ENCODE data around the gene TNFSF13.

TNFSF13 gene

GRCh38 chr17:7579834-7580603, 21.5 kb downstream of the TNFSF13 start:
- Histone ChIP-seq H3K27me3 (ENCODE audit: control insufficient read depth, insufficient read depth, low read length) (no peaks in the 10 kb centered on the region), H3K9me3 (ENCODE audit: control insufficient read depth, low read length) (no peaks in the 10 kb centered on the region), H3K79me2 (peaks cover 19% of the 10 kb centered on the region), H3K27ac (peak overlapping the region; percentile 50), H3K4me3 (ENCODE audit: low read depth, low read length) (no peak overlapping the region), H3K36me3 (ENCODE audit: control insufficient read depth, insufficient read depth, low read length) (no peaks in the 10 kb centered on the region), H3K9ac (no peak overlapping the region), H3K4me2 (ENCODE audit: low read length) (no peak overlapping the region), H3K4me1 (peaks cover 18% of the 10 kb centered on the region), H2AFZ (no peak overlapping the region)
- no peak for TF ChIP-seq CTCF (IDR thresholded peaks at IDR 0.05)

GRCh38 chr17:7580604-7581575, 22.3 kb downstream of the TNFSF13 start:
- Histone ChIP-seq H3K79me2 (peaks cover 16% of the 10 kb centered on the region), H3K27me3 (ENCODE audit: control insufficient read depth, insufficient read depth, low read length) (no peaks in the 10 kb centered on the region), H3K4me3 (ENCODE audit: low read depth, low read length) (no peak overlapping the region), H3K4me2 (ENCODE audit: low read length) (no peak overlapping the region), H3K9me3 (ENCODE audit: control insufficient read depth, low read length) (no peaks in the 10 kb centered on the region), H3K36me3 (ENCODE audit: control insufficient read depth, insufficient read depth, low read length) (no peaks in the 10 kb centered on the region), H2AFZ (no peak overlapping the region), H3K9ac (no peak overlapping the region), H3K27ac (no peak overlapping the region), H3K4me1 (peaks cover 16% of the 10 kb centered on the region)
- TF ChIP-seq CTCF (IDR thresholded peaks at IDR 0.05) = no peak

GRCh38 chr17:7582396-7583252, 24.1 kb downstream of the TNFSF13 start:
- Histone ChIP-seq H3K4me2 (ENCODE audit: low read length) (peak overlapping the region; percentile 100), H3K9me3 (ENCODE audit: control insufficient read depth, low read length) (no peaks in the 10 kb centered on the region), H3K27ac (peak overlapping the region; percentile 96), H3K27me3 (ENCODE audit: control insufficient read depth, insufficient read depth, low read length) (no peaks in the 10 kb centered on the region), H3K36me3 (ENCODE audit: control insufficient read depth, insufficient read depth, low read length) (no peaks in the 10 kb centered on the region), H3K4me1 (peaks cover 16% of the 10 kb centered on the region), H2AFZ (peak overlapping the region; percentile 90), H3K79me2 (peaks cover 16% of the 10 kb centered on the region), H3K4me3 (ENCODE audit: low read depth, low read length) (peak overlapping the region; percentile 97), H3K9ac (no peak overlapping the region)
- TF ChIP-seq CTCF (IDR thresholded peaks at IDR 0.05) = no peak

GRCh38 chr17:7583253-7584109, 24.9 kb downstream of the TNFSF13 start, which contains the start of gene MPDU1:
MPDU1 (plus strand) TSS chr17:7583852; CDS start chr17:7583863, 11 bp downstream.
- Histone ChIP-seq H3K79me2 (peaks cover 16% of the 10 kb centered on the region), H3K36me3 (ENCODE audit: control insufficient read depth, insufficient read depth, low read length) (no peaks in the 10 kb centered on the region), H3K27ac (peak within 1 kb of the TSS; percentile 96), H3K9ac (peak within 1 kb of the TSS; percentile 16), H2AFZ (peak within 1 kb of the TSS; percentile 90), H3K9me3 (ENCODE audit: control insufficient read depth, low read length) (no peaks in the 10 kb centered on the region), H3K4me3 (ENCODE audit: low read depth, low read length) (peak within 1 kb of the TSS; percentile 97), H3K4me1 (peaks cover 16% of the 10 kb centered on the region), H3K4me2 (ENCODE audit: low read length) (peak within 1 kb of the TSS; percentile 100), H3K27me3 (ENCODE audit: control insufficient read depth, insufficient read depth, low read length) (no peaks in the 10 kb centered on the region)
- no peak for TF ChIP-seq CTCF (IDR thresholded peaks at IDR 0.05)

Measured in parathyroid adenoma (tissue), 2 donors.